B cell (primary cell): ENCODE data around the gene DOC2B. TPM values are rescaled to one million over a fixed set of nuclear protein-coding genes. Genes with fewer than 3 reads are reported as not detected.
"Not testable (repeated sequence)": the region's sequence is repeated elsewhere in the genome, so short reads cannot be mapped to it uniquely, and the experiment has no call there.

ENCODE experiments used
- ATAC-seq: fragments of 200-7000 bp; cut with Tn5 transposase; one replicate; pipeline ENCODE4 v1.10.0; 2021; ENCODE audit warnings: low read depth, mild to moderate bottlenecking, moderate number of reproducible peaks, moderate library complexity
- CTCF ChIA-PET: fragments of 350-600 bp; sonication (Branson Sonifier 250); formaldehyde crosslinking; loops from one replicate; lab custom pipeline; 2021; ENCODE audit warnings: antibody characterized with exemption, inconsistent platforms; lab: Charles Lee
- POLR2A ChIA-PET: fragments of 350-600 bp; sonication (Branson Sonifier 250); formaldehyde crosslinking; loops from one replicate; lab custom pipeline; 2021; ENCODE audit warnings: antibody characterized with exemption; lab: Charles Lee
- DNase-seq: peaks from one replicate; pipeline ENCODE4 v3.0.0; 2013
- H2AFZ ChIP-seq: 2 replicates; pipeline ENCODE4 v1.6.1; 2012; ENCODE audit warnings: mild to moderate bottlenecking, low read depth, low read length; ENCODE audit not compliant: insufficient read depth, poor library complexity, severe bottlenecking
- H3K27ac ChIP-seq, 2 donors: 1 replicate in 1 of 2; 2 replicates in 1 of 2; pipeline ENCODE4 v1.5.1; 2012 to 2013; ENCODE audit warnings: low read length in 2 of 2, mild to moderate bottlenecking in 2 of 2, moderate library complexity in 1 of 2
- H3K27me3 ChIP-seq, 4 experiments: fragments of 200-600 bp in 1 of 4; sonication (generic) in 1 of 4; replicated peaks in 1 of 4; 1 replicate in 2 of 4; 2 replicates in 2 of 4; pipeline versions ENCODE4 v1.6.1 to v1.7.0; 2013 to 2016; ENCODE audit warnings: low read length in 3 of 4, mild to moderate bottlenecking in 2 of 4, mixed read lengths in 1 of 4, moderate library complexity in 1 of 4; ENCODE audit not compliant: insufficient read depth in 4 of 4, control insufficient read depth in 3 of 4; ENCODE audit errors: control extremely low read depth in 1 of 4
- H3K36me3 ChIP-seq, 2 experiments: replicated peaks in 1 of 2; 1 replicate in 1 of 2; 2 replicates in 1 of 2; pipeline versions ENCODE4 v1.6.1 to v1.7.1; 2013; ENCODE audit warnings: low read length in 1 of 2; ENCODE audit not compliant: insufficient read depth in 2 of 2, control insufficient read depth in 1 of 2; ENCODE audit errors: control extremely low read depth in 1 of 2, extremely low read depth in 1 of 2
- H3K4me1 ChIP-seq, 2 donors: fragments of 200-600 bp in 1 of 2; sonication (generic) in 1 of 2; 1 replicate in 1 of 2; 2 replicates in 1 of 2; pipeline versions ENCODE4 v1.5.1 to v1.6.1; 2013 to 2017; ENCODE audit warnings: low read length in 2 of 2; ENCODE audit not compliant: control insufficient read depth in 2 of 2, insufficient read depth in 2 of 2
- H3K4me2 ChIP-seq: replicated peaks from 2 replicates; pipeline ENCODE3; 2012; ENCODE audit warnings: mild to moderate bottlenecking, low read depth, low read length; ENCODE audit not compliant: poor library complexity, severe bottlenecking
- H3K4me3 ChIP-seq, 5 experiments: fragments of 200-600 bp in 1 of 5; sonication (generic) in 1 of 5; 1 replicate in 3 of 5; 2 replicates in 2 of 5; pipeline versions ENCODE4 v1.5.1 to v1.7.0; 2011 to 2016; ENCODE audit warnings: low read length in 4 of 5, mild to moderate bottlenecking in 4 of 5, low read depth in 2 of 5, control low read depth in 1 of 5, moderate library complexity in 1 of 5; ENCODE audit not compliant: insufficient read depth in 1 of 5; ENCODE audit errors: control extremely low read depth in 1 of 5, extremely low read depth in 1 of 5
- H3K79me2 ChIP-seq: fragments of 200-600 bp; sonication (generic); one replicate; pipeline ENCODE4 v1.6.0; 2016; ENCODE audit warnings: low read length; ENCODE audit not compliant: control insufficient read depth, insufficient read depth
- H3K9ac ChIP-seq: fragments of 200-600 bp; sonication (generic); 2 replicates; pipeline ENCODE4 v1.6.1; 2017; ENCODE audit warnings: mild to moderate bottlenecking, low read length, moderate library complexity
- H3K9me3 ChIP-seq, 3 donors: one replicate each; pipeline versions ENCODE4 v1.6.1 to v1.7.1; 2013; ENCODE audit warnings: low read length in 2 of 3; ENCODE audit not compliant: control insufficient read depth in 2 of 3, insufficient read depth in 1 of 3; ENCODE audit errors: control extremely low read depth in 1 of 3
- H4K20me1 ChIP-seq: 2 replicates; pipeline ENCODE4 v1.6.0; 2012; ENCODE audit warnings: mild to moderate bottlenecking, low read length; ENCODE audit not compliant: insufficient read depth, control insufficient read depth, poor library complexity, severe bottlenecking
- H3K27ac Mint-ChIP-seq: one replicate; pipeline ENCODE4 v1.8.0; 2021; ENCODE audit warnings: mixed read lengths
- H3K27me3 Mint-ChIP-seq: one replicate; pipeline ENCODE4 v1.8.0; 2021; ENCODE audit warnings: mixed read lengths
- H3K4me1 Mint-ChIP-seq: one replicate; pipeline ENCODE4 v1.8.0; 2021; ENCODE audit warnings: mixed read lengths
- H3K4me3 Mint-ChIP-seq: one replicate; pipeline ENCODE4 v1.8.0; 2021; ENCODE audit warnings: mixed read lengths
- H3K9me3 Mint-ChIP-seq: one replicate; pipeline ENCODE4 v1.8.0; 2022; ENCODE audit warnings: mixed read lengths; ENCODE audit not compliant: insufficient read depth
- CTCF ChIP-seq: fragments of 200-600 bp; IDR thresholded peaks from one replicate; pipeline ENCODE4 v1.8.0; 2022; ENCODE audit warnings: antibody characterized with exemption, mild to moderate bottlenecking
- WGBS: methylation state at CpG from one replicate; pipeline ENCODE4 v1.1.5; 2013; ENCODE audit warnings: missing lambda C conversion rate; ENCODE audit not compliant: insufficient coverage; 5-methylcytosine and 5-hydroxymethylcytosine counted together
- intact Hi-C: fragments of 100-400 bp; cut with micrococcal nuclease; formaldehyde crosslinking; loops from one replicate; pipeline ENCODE4 v1.10.0; 2022
- polyA plus RNA-seq: library from polyadenylated mRNA; depleted of rRNA; stranded (reverse); fragments of >200 nt; gene quantifications from 2 replicates; pipeline ENCODE4 v1.2.3, GENCODE V29; 2012
- total RNA-seq, 2 donors: library from RNA; stranded (reverse); fragments of 120-200 nt in 1 of 2; gene quantifications; 1 replicate in 1 of 2; 2 replicates in 1 of 2; pipeline versions ENCODE4 v1.2.3 to v1.2.4, GENCODE V29; 2013 to 2022

DOC2B gene
- total and polyA plus RNA-seq, 2 donors (not counting 1 experiment from before 2014, with no cell fraction given) = not detected

GRCh38 chr17:134332-134785 lies 47.1 kb downstream of the DOC2B start:
- H2AFZ ChIP-seq, H3K4me3 ChIP-seq, H4K20me1 ChIP-seq, H3K27me3 Mint-ChIP-seq, H3K4me1 Mint-ChIP-seq, H3K9me3 ChIP-seq, intact Hi-C loops, H3K36me3 ChIP-seq, CTCF ChIA-PET, H3K9me3 Mint-ChIP-seq, H3K27ac Mint-ChIP-seq, H3K27me3 ChIP-seq, H3K9ac ChIP-seq, H3K79me2 ChIP-seq, H3K27ac ChIP-seq, H3K4me3 Mint-ChIP-seq, POLR2A ChIA-PET, DNase-seq, H3K4me1 ChIP-seq, H3K4me2 ChIP-seq: not testable (repeated sequence)
- peak; percentile 36 for TF ChIP-seq CTCF
- WGBS = no CpG with 5 or more reads among the region's 25 CpGs
- ATAC-seq = peak; percentile 55

GRCh38 chr17:133932-134331 lies 47.5 kb downstream of the DOC2B start:
- POLR2A ChIA-PET, H3K9me3 ChIP-seq, H2AFZ ChIP-seq, H3K36me3 ChIP-seq, H3K27ac ChIP-seq, H3K4me1 Mint-ChIP-seq, DNase-seq, H3K79me2 ChIP-seq, H4K20me1 ChIP-seq, H3K4me2 ChIP-seq, H3K9me3 Mint-ChIP-seq, ATAC-seq, H3K9ac ChIP-seq, H3K4me1 ChIP-seq, H3K4me3 Mint-ChIP-seq, H3K27me3 ChIP-seq, H3K27me3 Mint-ChIP-seq, H3K4me3 ChIP-seq, intact Hi-C loops, CTCF ChIA-PET, H3K27ac Mint-ChIP-seq: not testable (repeated sequence)
- no CpG with 5 or more reads among the region's 40 CpGs for WGBS
